Non-pigmented ciliary epithelial cell (primary cell): ENCODE data around the gene ACTRT2.

ENCODE experiments used
- DNase-seq: peaks from one replicate; pipeline ENCODE4 v3.0.0-alpha.2; 2010; ENCODE audit warnings: low read depth

Gene ACTRT2

GRCh38 chr1:3055051-3055450 is 33.8 kb downstream of the ACTRT2 start:
- DNase-seq: no peak

- DNase-seq: no peak
Measured at GRCh38 chr1:3056641-3057040, 35.4 kb downstream of the ACTRT2 start.

- DNase-seq: no peak
Measured at GRCh38 chr1:3058263-3059030, 37.2 kb downstream of the ACTRT2 start.

GRCh38 chr1:3060127-3060526 is 38.9 kb downstream of the ACTRT2 start:
- DNase-seq: no peak

- DNase-seq: no peak
Measured at GRCh38 chr1:3060601-3061551, 39.6 kb downstream of the ACTRT2 start.

- DNase-seq: no peak
Measured at GRCh38 chr1:3061566-3061965, 40.3 kb downstream of the ACTRT2 start.

- no peak for DNase-seq
Measured at GRCh38 chr1:3061981-3062615, 40.8 kb downstream of the ACTRT2 start.

GRCh38 chr1:3062616-3063378 is 41.5 kb downstream of the ACTRT2 start:
- DNase-seq: no peak

- DNase-seq: no peak
Measured at GRCh38 chr1:3063379-3064295, 42.4 kb downstream of the ACTRT2 start.

GRCh38 chr1:3064296-3064850 is 43.1 kb downstream of the ACTRT2 start:
- DNase-seq: no peak

- no peak for DNase-seq
Measured at GRCh38 chr1:3064901-3065300, 43.6 kb downstream of the ACTRT2 start.

GRCh38 chr1:3065396-3065795 is 44.1 kb downstream of the ACTRT2 start:
- no peak for DNase-seq

GRCh38 chr1:3065797-3066196 is 44.5 kb downstream of the ACTRT2 start:
- no peak for DNase-seq

- DNase-seq: no peak
Measured at GRCh38 chr1:3066250-3066711, 45.0 kb downstream of the ACTRT2 start.

GRCh38 chr1:3066826-3067225 is 45.6 kb downstream of the ACTRT2 start:
- DNase-seq: no peak

- DNase-seq: no peak
Measured at GRCh38 chr1:3067301-3067670, 46.0 kb downstream of the ACTRT2 start.

- DNase-seq: no peak
Measured at GRCh38 chr1:3067671-3068563, 46.6 kb downstream of the ACTRT2 start.

- DNase-seq: no peak
Measured at GRCh38 chr1:3068564-3069431, 47.5 kb downstream of the ACTRT2 start, which contains the start of gene PRDM16. TSS of gene PRDM16 (plus strand) at chr1:3069203. CDS start at chr1:3069260, 57 bp downstream.
